ENCODE data around the gene TSEN54. TPM values are rescaled to one million over a fixed set of nuclear protein-coding genes. Genes with fewer than 3 reads are reported as not detected.
"Not testable (repeated sequence)": the region's sequence is repeated elsewhere in the genome, so short reads cannot be mapped to it uniquely, and the experiment has no call there.

Gene TSEN54
- total RNA-seq, 1 experiment from 2014 or later, result 87.3 TPM

DNA sequence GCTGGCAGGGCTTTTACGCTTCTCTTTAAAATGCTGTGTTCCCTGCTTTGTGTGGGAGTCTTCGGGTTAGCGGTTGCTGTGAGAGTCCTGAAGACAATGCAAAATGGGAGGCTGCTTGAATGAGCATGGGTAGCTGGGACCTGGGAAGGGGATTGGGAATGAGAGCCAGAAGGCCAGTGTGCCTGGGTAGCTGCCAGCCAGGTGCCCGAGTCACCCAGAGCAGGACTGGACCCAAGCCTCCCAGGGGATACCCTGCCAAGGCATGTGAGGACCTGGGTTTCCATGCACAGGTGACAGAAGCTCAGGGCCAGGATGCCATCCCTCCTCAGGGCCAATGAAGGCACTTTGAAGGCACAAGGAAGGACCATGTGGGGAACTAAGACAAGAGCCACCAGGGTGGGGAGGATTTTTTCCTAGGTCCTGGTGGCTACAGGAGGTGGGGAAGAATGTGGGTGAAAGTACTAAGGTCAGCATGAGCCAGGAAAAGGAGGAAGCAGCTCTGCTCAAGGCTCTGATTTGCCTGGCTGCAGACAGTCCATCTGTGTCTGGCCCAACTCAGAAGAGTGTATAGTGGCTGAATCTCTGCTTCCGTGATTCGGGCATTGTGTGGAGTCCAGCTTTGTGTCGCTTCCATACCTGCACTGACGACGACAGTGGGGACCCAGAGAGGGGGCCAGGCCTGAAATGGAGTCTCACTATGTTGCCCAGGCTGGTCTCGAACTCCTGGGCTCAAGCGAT, 39.4 kb upstream of the TSEN54 start:
- Histone ChIP-seq H3K4me1 (ENCODE audit: control insufficient read depth in 1 of 2, insufficient read depth in 2 of 2, low read length in 2 of 2) (no peaks in the 10 kb centered on the region), H2AFZ (ENCODE audit: low read depth, low read length, poor library complexity, severe bottlenecking) (no peak overlapping the region), H3K9ac (ENCODE audit: low read length) (no peak overlapping the region), H3K9me3 (ENCODE audit: control insufficient read depth in 1 of 2, insufficient read depth in 1 of 2, low read depth in 1 of 2, low read length in 2 of 2) (no peaks in the 10 kb centered on the region), H4K20me1 (ENCODE audit: insufficient read depth) (no peaks in the 10 kb centered on the region), H3K79me2 (ENCODE audit: insufficient read depth, low read length) (no peaks in the 10 kb centered on the region), H3K27me3 (ENCODE audit: insufficient read depth, low read length) (no peaks in the 10 kb centered on the region), H3K27ac (ENCODE audit: low read depth, low read length) (no peak overlapping the region), H3K9me2 (ENCODE audit: insufficient read depth) (no peaks in the 10 kb centered on the region), H3K4me3 (replicated peaks in 1 of 2; ENCODE audit: low read depth in 1 of 2, low read length in 2 of 2) (no peak overlapping the region), H3K36me3 (ENCODE audit: control insufficient read depth in 1 of 2, insufficient read depth in 2 of 2, low read length in 2 of 2) (no peaks in the 10 kb centered on the region), H3K4me2 (ENCODE audit: low read length) (no peak overlapping the region)
- TF ChIP-seq, protein P1, sequence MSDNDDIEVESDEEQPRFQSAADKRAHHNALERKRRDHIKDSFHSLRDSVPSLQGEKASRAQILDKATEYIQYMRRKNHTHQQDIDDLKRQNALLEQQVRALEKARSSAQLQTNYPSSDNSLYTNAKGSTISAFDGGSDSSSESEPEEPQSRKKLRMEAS (IDR thresholded peaks at IDR 0.05), result no peak
- no peak for DNase-seq (ENCODE audit: low read depth, low spot score)
- POLR2A ChIA-PET, result no interaction called here
- no peak for ATAC-seq
- no TSS peak for BruUV-seq (replicated peaks)
- RAD21 ChIA-PET (ENCODE audit: low non-redundant PET in 1 of 2, low total read pairs in 2 of 2, uncharacterized antibody in 2 of 2, unreplicated experiment in 2 of 2), result no interaction called here
- CTCF ChIA-PET, result interaction anchor here (0.6 to 1.4 kb wide), 2 partner anchors 26 to 48 kb away, joined by 3 to 4 read pairs; no protein-coding TSS in a partner anchor
- intact Hi-C loops (cut with micrococcal nuclease), result no loop called here

GRCh38 chr17:75477490-75477862, 38.9 kb upstream of the TSEN54 start:
- H3K27me3 ChIP-seq (ENCODE audit: insufficient read depth, low read length); H3K4me2 ChIP-seq (ENCODE audit: low read length); CTCF ChIA-PET; BruUV-seq (replicated peaks); H3K36me3 ChIP-seq (ENCODE audit: control insufficient read depth in 1 of 2, insufficient read depth in 2 of 2, low read length in 2 of 2); H3K4me1 ChIP-seq (ENCODE audit: control insufficient read depth in 1 of 2, insufficient read depth in 2 of 2, low read length in 2 of 2); H3K4me3 ChIP-seq (replicated peaks in 1 of 2; ENCODE audit: low read depth in 1 of 2, low read length in 2 of 2); H3K9me3 ChIP-seq (ENCODE audit: control insufficient read depth in 1 of 2, insufficient read depth in 1 of 2, low read depth in 1 of 2, low read length in 2 of 2); RAD21 ChIA-PET (ENCODE audit: low non-redundant PET in 1 of 2, low total read pairs in 2 of 2, uncharacterized antibody in 2 of 2, unreplicated experiment in 2 of 2); intact Hi-C loops (cut with micrococcal nuclease); H2AFZ ChIP-seq (ENCODE audit: low read depth, low read length, poor library complexity, severe bottlenecking); H3K9me2 ChIP-seq (ENCODE audit: insufficient read depth); H4K20me1 ChIP-seq (ENCODE audit: insufficient read depth); POLR2A ChIA-PET; DNase-seq (ENCODE audit: low read depth, low spot score); H3K79me2 ChIP-seq (ENCODE audit: insufficient read depth, low read length); H3K27ac ChIP-seq (ENCODE audit: low read depth, low read length); H3K9ac ChIP-seq (ENCODE audit: low read length); ATAC-seq: not testable (repeated sequence)

DNA sequence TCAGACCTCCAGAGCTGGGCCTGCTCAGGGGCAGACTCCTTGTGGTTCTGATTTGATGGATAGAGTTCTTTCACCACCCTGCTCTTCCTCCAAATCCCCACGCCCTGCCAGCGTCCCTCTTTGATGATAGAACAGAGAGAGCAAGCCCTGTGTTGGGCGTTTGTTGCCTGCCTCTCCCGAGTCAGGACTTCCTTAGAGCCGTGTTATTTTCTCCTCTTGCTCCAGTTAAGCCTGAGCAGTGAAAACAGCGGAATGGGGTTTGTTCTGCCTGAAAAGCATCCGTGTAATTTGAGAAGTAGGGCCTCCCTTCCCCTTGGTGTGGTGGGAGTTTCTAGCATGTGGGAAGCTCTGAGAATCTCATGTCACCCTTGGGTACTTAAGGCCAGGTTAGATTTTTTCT, 37.8 kb upstream of the TSEN54 start:
- H3K9ac ChIP-seq (ENCODE audit: low read length), result no peak overlapping the region
- no peaks in the 10 kb centered on the region for H4K20me1 ChIP-seq (ENCODE audit: insufficient read depth)
- H3K4me3 ChIP-seq (replicated peaks in 1 of 2; ENCODE audit: low read depth in 1 of 2, low read length in 2 of 2), result no peak overlapping the region
- no peaks in the 10 kb centered on the region for H3K9me2 ChIP-seq (ENCODE audit: insufficient read depth)
- TF ChIP-seq CEBPB (IDR thresholded peaks at IDR 0.05; ENCODE audit: low read depth), result no peak
- no peak for TF ChIP-seq POLR2A (IDR thresholded peaks at IDR 0.05; ENCODE audit: borderline replicate concordance, extremely low read depth, insufficient read depth, insufficient read length)
- no peak for TF ChIP-seq POLR2AphosphoS5 (IDR thresholded peaks at IDR 0.05; ENCODE audit: low read depth, low read length)
- TF ChIP-seq SRF (IDR thresholded peaks at IDR 0.05; ENCODE audit: low read depth), result no peak
- TF ChIP-seq EGR1 (IDR thresholded peaks at IDR 0.05; ENCODE audit: low read depth), result no peak
- no peak for TF ChIP-seq RAD21 (IDR thresholded peaks at IDR 0.05; ENCODE audit: low read depth)
- no peak for TF ChIP-seq YY1 (IDR thresholded peaks at IDR 0.05; ENCODE audit: extremely low read depth, insufficient replicate concordance, low read depth, low read length)
- TF ChIP-seq CBX3 (IDR thresholded peaks at IDR 0.05; ENCODE audit: low read depth), result no peak
- TF ChIP-seq, protein P1 (IDR thresholded peaks at IDR 0.05), result no peak
- no peak for TF ChIP-seq ZFX (IDR thresholded peaks at IDR 0.05)
- TF ChIP-seq SP1 (IDR thresholded peaks at IDR 0.05; ENCODE audit: low read depth), result no peak
- no peak for TF ChIP-seq ELF1 (IDR thresholded peaks at IDR 0.05; ENCODE audit: borderline replicate concordance, low read depth)
- TF ChIP-seq ZBTB33 (IDR thresholded peaks at IDR 0.05; ENCODE audit: extremely low read depth, insufficient replicate concordance, low read length), result no peak
- no peaks in the 10 kb centered on the region for H3K9me3 ChIP-seq (ENCODE audit: control insufficient read depth in 1 of 2, insufficient read depth in 1 of 2, low read depth in 1 of 2, low read length in 2 of 2)
- no peaks in the 10 kb centered on the region for H3K36me3 ChIP-seq (ENCODE audit: control insufficient read depth in 1 of 2, insufficient read depth in 2 of 2, low read length in 2 of 2)
- H3K79me2 ChIP-seq (ENCODE audit: insufficient read depth, low read length), result no peaks in the 10 kb centered on the region
- RAD21 ChIA-PET (ENCODE audit: low non-redundant PET in 1 of 2, low total read pairs in 2 of 2, uncharacterized antibody in 2 of 2, unreplicated experiment in 2 of 2), result no interaction called here
- POLR2A ChIA-PET, result no interaction called here
- H2AFZ ChIP-seq (ENCODE audit: low read depth, low read length, poor library complexity, severe bottlenecking), result no peak overlapping the region
- DNase-seq (ENCODE audit: low read depth, low spot score) (no peak), ATAC-seq (no peak)
- intact Hi-C loops (cut with micrococcal nuclease), result no loop called here
- no peaks in the 10 kb centered on the region for H3K4me1 ChIP-seq (ENCODE audit: control insufficient read depth in 1 of 2, insufficient read depth in 2 of 2, low read length in 2 of 2)
- BruUV-seq (replicated peaks), result no TSS peak
- H3K27me3 ChIP-seq (ENCODE audit: insufficient read depth, low read length), result no peaks in the 10 kb centered on the region
- H3K27ac ChIP-seq (ENCODE audit: low read depth, low read length), result no peak overlapping the region
- no peak overlapping the region for H3K4me2 ChIP-seq (ENCODE audit: low read length)
- CTCF ChIA-PET, result no interaction called here
